Loucy (cell line): ENCODE measurements around the gene FAM117A.
A peak's percentile ranks its signal among the peaks of the same experiment; 100 is the strongest.

ENCODE experiments used
- CTCF ChIP-seq: fragments of 200-600 bp; sonication (generic); conservative IDR thresholded peaks from 2 replicates; pipeline ENCODE4 v1.5.1; 2014; ENCODE audit warnings: mild to moderate bottlenecking, antibody characterized with exemption, low read length
- EZH2phosphoT487 ChIP-seq: fragments of 200-600 bp; IDR thresholded peaks from 2 replicates; pipeline ENCODE4 v1.6.1; 2018; ENCODE audit warnings: antibody characterized with exemption, mild to moderate bottlenecking, moderate library complexity, borderline replicate concordance

- TF ChIP-seq EZH2phosphoT487 (no peak), CTCF (peak; percentile 98)
Measured at GRCh38 chr17:49707608-49708514, 56.1 kb downstream of the FAM117A start, which contains the start of gene SLC35B1.
